ENCODE results near the gene CPLANE2. TPM values are rescaled to one million over a fixed set of nuclear protein-coding genes. Genes with fewer than 3 reads are reported as not detected.
"Not testable (repeated sequence)": the region's sequence is repeated elsewhere in the genome, so short reads cannot be mapped to it uniquely, and the experiment has no call there.

The CPLANE2 gene
- total RNA-seq, 1 experiment from 2014 or later: 5.5 TPM

GRCh38 chr1:16260814-16261213 lies 23.8 kb upstream of the CPLANE2 start:
- Histone ChIP-seq H3K27me3 (replicated peaks; ENCODE audit: insufficient read depth, low read depth, low read length, poor library complexity) (no peaks in the 10 kb centered on the region), H3K27ac (ENCODE audit: low read depth, low read length, poor library complexity, severe bottlenecking) (no peak overlapping the region), H3K4me3 (ENCODE audit: low read depth, low read length, poor library complexity, severe bottlenecking) (no peak overlapping the region), H3K9me3 (ENCODE audit: low read depth, low read length, poor library complexity, severe bottlenecking) (no peaks in the 10 kb centered on the region), H3K36me3 (ENCODE audit: insufficient read depth, low read length, poor library complexity, severe bottlenecking) (peaks cover under 1% of the 10 kb centered on the region), H3K4me1 (ENCODE audit: insufficient read depth, low read length, poor library complexity, severe bottlenecking) (no peaks in the 10 kb centered on the region)
- TF ChIP-seq, protein P1, sequence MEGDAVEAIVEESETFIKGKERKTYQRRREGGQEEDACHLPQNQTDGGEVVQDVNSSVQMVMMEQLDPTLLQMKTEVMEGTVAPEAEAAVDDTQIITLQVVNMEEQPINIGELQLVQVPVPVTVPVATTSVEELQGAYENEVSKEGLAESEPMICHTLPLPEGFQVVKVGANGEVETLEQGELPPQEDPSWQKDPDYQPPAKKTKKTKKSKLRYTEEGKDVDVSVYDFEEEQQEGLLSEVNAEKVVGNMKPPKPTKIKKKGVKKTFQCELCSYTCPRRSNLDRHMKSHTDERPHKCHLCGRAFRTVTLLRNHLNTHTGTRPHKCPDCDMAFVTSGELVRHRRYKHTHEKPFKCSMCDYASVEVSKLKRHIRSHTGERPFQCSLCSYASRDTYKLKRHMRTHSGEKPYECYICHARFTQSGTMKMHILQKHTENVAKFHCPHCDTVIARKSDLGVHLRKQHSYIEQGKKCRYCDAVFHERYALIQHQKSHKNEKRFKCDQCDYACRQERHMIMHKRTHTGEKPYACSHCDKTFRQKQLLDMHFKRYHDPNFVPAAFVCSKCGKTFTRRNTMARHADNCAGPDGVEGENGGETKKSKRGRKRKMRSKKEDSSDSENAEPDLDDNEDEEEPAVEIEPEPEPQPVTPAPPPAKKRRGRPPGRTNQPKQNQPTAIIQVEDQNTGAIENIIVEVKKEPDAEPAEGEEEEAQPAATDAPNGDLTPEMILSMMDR (conservative IDR thresholded peaks at IDR 0.05; ENCODE audit: low read depth, low read length): no peak
- TF ChIP-seq EZH2 (IDR thresholded peaks at IDR 0.05; ENCODE audit: borderline replicate concordance, low read depth, low read length, poor library complexity, severe bottlenecking): no peak
- ChIA-PET CTCF (no interaction called here), POLR2A (ENCODE audit: low non-redundant PET) (interaction anchor here (0.5 to 0.6 kb wide), 2 partner anchors 102 to 105 kb away, joined by 4 to 5 read pairs; no protein-coding TSS in a partner anchor)
- BruUV-seq (replicated peaks): no TSS peak
- no peak for DNase-seq (ENCODE audit: low spot score)
- intact Hi-C loops (cut with micrococcal nuclease; ENCODE audit: unreplicated experiment): no loop called here

DNA sequence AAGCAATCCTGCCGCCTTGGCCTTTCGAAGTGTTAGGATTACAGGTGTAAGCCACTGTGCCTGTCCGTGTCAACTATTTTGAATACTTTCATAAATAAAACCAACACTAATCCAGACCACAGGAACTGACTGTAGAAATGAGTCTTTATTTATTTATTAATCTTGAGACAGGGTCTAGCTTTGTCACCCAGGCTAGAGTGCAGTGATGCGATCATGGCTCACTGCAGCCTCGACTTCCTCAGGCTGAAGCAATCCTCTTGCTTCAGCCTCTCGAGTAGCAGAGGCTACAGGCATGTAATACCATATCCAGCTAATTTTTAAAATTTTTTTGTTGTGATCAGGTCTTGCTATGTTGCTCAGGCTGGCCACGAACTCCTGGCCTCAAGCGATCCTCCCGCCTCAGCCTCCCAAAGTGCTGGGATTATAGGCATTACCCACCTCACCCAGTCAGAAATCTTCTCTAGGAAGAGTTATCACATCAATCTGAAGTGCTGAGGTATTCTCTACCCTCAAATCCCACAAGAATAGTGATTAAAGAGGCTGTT lies 21.7 kb upstream of the CPLANE2 start:
- ChIA-PET CTCF (no interaction called here), POLR2A (ENCODE audit: low non-redundant PET) (interaction anchor here (0.7 kb wide), 1 partner anchor 515 kb away, joined by 8 read pairs; no protein-coding TSS in a partner anchor)
- intact Hi-C loops (cut with micrococcal nuclease; ENCODE audit: unreplicated experiment): no loop called here
- TF ChIP-seq EZH2 (IDR thresholded peaks at IDR 0.05; ENCODE audit: borderline replicate concordance, low read depth, low read length, poor library complexity, severe bottlenecking): no peak
- TF ChIP-seq, protein P1 (conservative IDR thresholded peaks at IDR 0.05; ENCODE audit: low read depth, low read length): no peak
- BruUV-seq (replicated peaks): no TSS peak
- Histone ChIP-seq H3K27ac (ENCODE audit: low read depth, low read length, poor library complexity, severe bottlenecking) (no peak overlapping the region), H3K36me3 (ENCODE audit: insufficient read depth, low read length, poor library complexity, severe bottlenecking) (peaks cover 6% of the 10 kb centered on the region), H3K9me3 (ENCODE audit: low read depth, low read length, poor library complexity, severe bottlenecking) (no peaks in the 10 kb centered on the region), H3K27me3 (replicated peaks; ENCODE audit: insufficient read depth, low read depth, low read length, poor library complexity) (no peaks in the 10 kb centered on the region), H3K4me3 (ENCODE audit: low read depth, low read length, poor library complexity, severe bottlenecking) (no peak overlapping the region), H3K4me1 (ENCODE audit: insufficient read depth, low read length, poor library complexity, severe bottlenecking) (peaks cover 13% of the 10 kb centered on the region)
- DNase-seq (ENCODE audit: low spot score): no peak

DNA sequence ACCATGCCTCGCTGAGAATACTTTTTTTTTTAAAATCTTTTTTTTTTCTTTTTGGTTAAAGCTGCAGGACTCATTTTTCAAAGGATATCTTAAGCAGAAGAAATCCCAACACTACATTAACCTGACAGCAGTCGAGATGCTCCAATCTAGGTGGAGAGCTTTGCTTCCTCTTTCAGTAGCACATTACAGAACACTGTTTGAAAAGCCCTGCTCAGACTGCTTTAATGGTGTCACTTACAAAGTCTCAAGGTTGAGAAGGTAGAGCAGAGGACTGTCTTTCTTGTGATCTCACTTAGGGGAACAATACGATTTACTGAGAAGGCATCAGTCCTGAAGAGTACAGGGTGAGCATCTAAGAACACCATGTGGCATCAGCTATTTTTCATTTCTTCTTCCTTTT lies 21.0 kb upstream of the CPLANE2 start:
- TF ChIP-seq, protein P1 (conservative IDR thresholded peaks at IDR 0.05; ENCODE audit: low read depth, low read length): no peak

DNA sequence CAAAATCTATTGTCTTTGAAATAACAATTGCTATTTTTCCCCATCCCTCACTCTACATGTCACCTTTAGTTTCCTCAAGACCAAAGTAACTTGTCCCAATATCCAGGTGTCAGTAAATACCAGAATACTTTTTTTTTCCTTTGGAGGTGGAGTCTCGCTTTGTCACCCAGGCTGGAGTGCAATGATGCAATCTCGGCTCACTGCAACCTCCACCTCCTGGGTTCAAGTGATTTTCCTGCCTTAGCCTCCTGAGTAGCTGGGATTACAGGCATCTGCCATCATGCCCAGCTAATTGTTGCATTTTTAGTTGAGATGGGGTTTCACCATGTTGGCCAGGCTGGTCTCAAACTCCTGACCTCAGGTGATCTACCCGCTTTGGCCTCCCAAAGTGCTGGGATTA lies 20.6 kb upstream of the CPLANE2 start:
- H3K9me3 ChIP-seq (ENCODE audit: low read depth, low read length, poor library complexity, severe bottlenecking); BruUV-seq (replicated peaks); H3K27ac ChIP-seq (ENCODE audit: low read depth, low read length, poor library complexity, severe bottlenecking); intact Hi-C loops (cut with micrococcal nuclease; ENCODE audit: unreplicated experiment); H3K4me3 ChIP-seq (ENCODE audit: low read depth, low read length, poor library complexity, severe bottlenecking); H3K36me3 ChIP-seq (ENCODE audit: insufficient read depth, low read length, poor library complexity, severe bottlenecking); CTCF ChIA-PET; DNase-seq (ENCODE audit: low spot score); H3K27me3 ChIP-seq (replicated peaks; ENCODE audit: insufficient read depth, low read depth, low read length, poor library complexity): not testable (repeated sequence)
- peaks cover 13% of the 10 kb centered on the region for H3K4me1 ChIP-seq (ENCODE audit: insufficient read depth, low read length, poor library complexity, severe bottlenecking)
- POLR2A ChIA-PET (ENCODE audit: low non-redundant PET): interaction anchor here (0.6 to 0.7 kb wide), 2 partner anchors 101 to 116 kb away, joined by 3 read pairs; partner anchors contain the start of gene EPHA2

More for the DNA sequence above, 21.0 kb upstream of the CPLANE2 start:
- ChIA-PET POLR2A (ENCODE audit: low non-redundant PET) (interaction anchor here (0.6 to 0.7 kb wide), 2 partner anchors 116 to 514 kb away, joined by 3 to 8 read pairs; no protein-coding TSS in a partner anchor), CTCF (no interaction called here)
- no peak for DNase-seq (ENCODE audit: low spot score)
- Histone ChIP-seq H3K27ac (ENCODE audit: low read depth, low read length, poor library complexity, severe bottlenecking) (no peak overlapping the region), H3K4me1 (ENCODE audit: insufficient read depth, low read length, poor library complexity, severe bottlenecking) (peaks cover 13% of the 10 kb centered on the region), H3K27me3 (replicated peaks; ENCODE audit: insufficient read depth, low read depth, low read length, poor library complexity) (no peaks in the 10 kb centered on the region), H3K9me3 (ENCODE audit: low read depth, low read length, poor library complexity, severe bottlenecking) (no peaks in the 10 kb centered on the region), H3K4me3 (ENCODE audit: low read depth, low read length, poor library complexity, severe bottlenecking) (no peak overlapping the region), H3K36me3 (ENCODE audit: insufficient read depth, low read length, poor library complexity, severe bottlenecking) (peaks cover 6% of the 10 kb centered on the region)
- no TSS peak for BruUV-seq (replicated peaks)
- intact Hi-C loops (cut with micrococcal nuclease; ENCODE audit: unreplicated experiment): no loop called here

Data from A673 (cell line).